Head of caudate nucleus (tissue), 42 donors: Measurements from ENCODE around the gene CARNS1.

Experiments
- DNase-seq, 42 donors: peaks; one replicate each; pipeline versions ENCODE4 v3.0.0 to v3.0.0-alpha.2; 2020 to 2021; ENCODE audit warnings: mixed read lengths in 7 of 42
- intact Hi-C: fragments of 100-400 bp; cut with DNase I; formaldehyde crosslinking; loops from one replicate; pipeline ENCODE4 v1.15.0; 2022

CARNS1 gene

GRCh38 chr11:67373648-67374570 is 41.6 kb upstream of the CARNS1 start:
- peak in 24 of 42 donors; percentile 31 to 84 (median 52) for DNase-seq
- intact Hi-C loops: loop anchor here (10.0 kb wide), 1 partner anchor 109 kb away; the partner anchor contains the start of gene GRK2

DNA sequence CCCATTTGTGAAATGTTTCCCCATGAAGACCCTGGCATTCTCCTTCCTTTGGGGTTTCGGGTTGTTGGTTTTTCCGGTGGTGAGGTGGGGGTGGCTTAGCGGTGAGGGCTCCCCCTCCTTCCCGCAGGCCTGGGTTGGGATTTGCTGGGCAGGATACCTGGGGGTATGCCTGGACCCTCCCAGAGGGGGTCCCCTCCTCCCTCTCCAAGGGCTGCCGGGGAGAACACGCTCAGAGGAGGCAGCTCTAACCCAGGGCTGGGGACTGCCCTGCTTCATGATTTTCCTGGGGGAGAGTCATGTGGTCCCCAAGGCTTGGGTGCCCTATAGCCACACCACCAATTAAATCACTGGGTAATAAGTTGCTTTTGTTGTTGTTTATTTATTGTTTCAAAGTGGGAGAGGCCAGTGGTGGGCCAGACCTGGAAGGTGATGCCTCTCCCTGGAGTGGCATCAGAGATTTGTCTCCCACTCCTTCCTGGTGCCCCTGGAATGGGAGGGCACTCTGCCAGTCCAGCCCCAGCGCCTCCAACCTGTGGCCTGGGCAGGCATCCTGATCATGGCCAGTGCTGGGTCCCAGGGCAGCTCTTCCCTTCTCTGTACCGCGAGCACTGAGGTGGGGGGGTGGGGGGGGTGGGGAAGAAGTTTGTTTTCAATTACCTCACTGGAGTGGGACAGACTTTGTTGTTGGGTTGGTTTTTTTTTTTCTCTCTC is 40.8 kb upstream of the CARNS1 start:
- intact Hi-C loops: loop anchor here (10.0 kb wide), 1 partner anchor 110 kb away; the partner anchor contains the start of gene GRK2

GRCh38 chr11:67375320-67376055 is 40.0 kb upstream of the CARNS1 start:
- intact Hi-C loops: loop anchor here (10.0 kb wide), 1 partner anchor 111 kb away; the partner anchor contains the start of gene GRK2
- DNase-seq: no peak

More for the DNA sequence above, 40.8 kb upstream of the CARNS1 start:
- no peak for DNase-seq

DNA sequence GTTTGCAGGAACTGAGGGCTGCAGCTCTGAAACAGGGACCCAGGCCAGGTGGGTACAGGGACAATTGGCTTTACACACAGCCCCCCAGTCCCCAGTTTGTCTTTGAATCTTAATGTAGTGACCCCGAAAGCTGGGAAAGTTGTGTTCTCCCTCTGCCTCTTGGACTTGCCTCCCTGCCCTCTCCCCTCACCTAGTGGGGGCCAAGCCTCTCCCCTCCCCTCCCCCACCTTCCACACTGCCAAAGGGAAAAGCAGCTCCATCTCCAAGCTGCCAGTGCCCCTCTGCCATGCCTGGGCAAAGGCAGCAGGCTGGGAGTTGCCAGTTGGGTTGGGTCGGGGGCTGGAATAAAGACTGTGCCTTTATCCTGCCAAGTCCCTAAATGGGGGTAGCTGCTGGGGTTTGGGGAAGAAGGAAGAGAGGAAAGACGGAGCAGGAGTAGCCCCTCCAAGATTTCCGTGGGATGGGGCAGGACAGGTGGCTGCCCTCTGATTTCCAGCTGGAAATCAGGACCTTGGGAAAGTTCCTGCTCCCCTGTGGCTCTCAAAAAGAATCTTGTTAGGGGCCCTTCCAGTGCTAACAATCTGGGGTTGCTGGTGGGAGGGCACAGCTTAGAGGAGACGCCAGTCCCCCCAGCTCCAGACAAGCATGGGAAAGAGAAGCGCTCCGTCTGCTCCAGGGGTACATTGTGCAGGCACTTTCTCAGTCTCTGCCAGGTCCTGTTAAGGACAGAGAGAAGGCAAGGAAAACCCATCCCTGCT is 39.2 kb upstream of the CARNS1 start:
- DNase-seq: no peak
- intact Hi-C loops: loop anchor here (10.0 kb wide), 1 partner anchor 111 kb away; the partner anchor contains the start of gene GRK2

- DNase-seq: no peak
- intact Hi-C loops: loop anchor here (10.0 kb wide), 1 partner anchor 112 kb away; the partner anchor contains the start of gene GRK2
These were observed 38.3 kb upstream of the CARNS1 start for GRCh38 chr11:67376873-67377808.

DNA sequence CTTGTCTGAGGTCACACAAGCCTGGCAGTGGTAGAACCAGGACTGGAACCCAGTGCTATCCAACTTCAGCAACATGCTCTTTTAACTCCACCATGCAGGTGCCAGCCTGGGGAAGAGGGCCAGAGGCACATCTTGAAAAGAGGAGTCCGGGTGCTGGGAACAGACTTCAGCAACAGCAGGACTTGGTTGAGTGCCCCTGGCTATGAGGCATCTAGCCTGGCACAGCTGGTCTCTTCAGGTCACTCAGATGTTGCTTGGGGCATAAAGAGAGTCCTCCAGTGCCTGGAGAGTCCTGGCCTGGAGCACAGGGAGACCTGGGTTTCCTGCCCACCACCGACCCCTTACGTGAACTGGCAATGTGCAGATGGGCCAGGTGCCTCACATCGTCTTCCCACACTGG is 36.9 kb upstream of the CARNS1 start:
- no peak for DNase-seq
- intact Hi-C loops: loop anchor here (2.0 to 10.0 kb wide), 2 partner anchors 22 to 114 kb away; partner anchors contain the start of gene GRK2

DNA sequence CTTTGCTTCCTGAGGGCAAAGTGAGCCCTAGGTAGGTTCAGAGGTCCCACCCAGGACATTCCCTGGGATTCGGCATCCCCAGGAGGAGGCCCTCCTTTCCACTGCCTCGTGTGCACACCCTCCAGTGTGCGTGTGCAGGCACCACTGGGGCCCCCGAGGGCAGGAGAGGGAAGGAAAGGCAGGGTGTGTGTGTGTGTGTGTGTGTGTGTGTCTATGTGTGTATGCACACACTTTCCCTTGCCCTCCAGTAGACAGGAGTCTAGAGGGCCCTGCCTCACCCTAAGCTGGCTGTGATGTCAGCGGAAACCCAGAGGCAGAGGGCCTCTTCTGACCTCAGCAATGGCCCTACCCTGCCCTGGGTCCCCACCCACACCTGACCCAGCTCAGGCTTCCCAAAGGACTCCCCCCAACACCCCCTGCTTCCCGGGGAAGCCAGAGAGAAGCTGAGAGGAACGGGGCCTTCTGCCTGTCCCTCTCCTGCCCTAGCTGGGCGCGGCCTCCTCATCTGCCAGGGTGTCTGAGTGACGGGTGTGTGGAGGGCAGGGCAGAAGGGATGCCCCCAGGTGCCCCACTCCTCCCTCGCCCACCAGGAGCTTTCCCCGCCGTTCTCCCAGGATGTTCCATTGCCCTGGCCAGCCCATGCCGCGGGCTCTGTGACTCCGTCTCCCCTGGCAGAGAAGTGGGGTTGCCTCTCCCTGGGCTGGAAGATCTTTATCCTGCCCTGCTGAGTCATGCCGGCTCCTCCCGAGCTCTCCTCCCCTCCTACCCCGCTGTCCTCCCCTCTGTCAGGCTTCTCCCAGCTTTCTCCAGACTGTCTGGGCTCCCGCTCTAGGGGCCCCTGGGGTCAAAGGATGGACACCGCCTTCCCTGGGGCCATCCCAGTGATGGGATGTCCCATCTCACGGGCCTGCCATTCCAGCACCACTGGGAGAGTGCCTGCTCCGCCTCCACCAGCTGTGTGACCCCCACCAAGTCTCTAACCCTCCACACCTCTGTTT is 36.1 kb upstream of the CARNS1 start:
- intact Hi-C loops: loop anchor here (2.0 to 10.0 kb wide), 2 partner anchors 23 to 115 kb away; partner anchors contain the start of gene GRK2
- no peak for DNase-seq

DNA sequence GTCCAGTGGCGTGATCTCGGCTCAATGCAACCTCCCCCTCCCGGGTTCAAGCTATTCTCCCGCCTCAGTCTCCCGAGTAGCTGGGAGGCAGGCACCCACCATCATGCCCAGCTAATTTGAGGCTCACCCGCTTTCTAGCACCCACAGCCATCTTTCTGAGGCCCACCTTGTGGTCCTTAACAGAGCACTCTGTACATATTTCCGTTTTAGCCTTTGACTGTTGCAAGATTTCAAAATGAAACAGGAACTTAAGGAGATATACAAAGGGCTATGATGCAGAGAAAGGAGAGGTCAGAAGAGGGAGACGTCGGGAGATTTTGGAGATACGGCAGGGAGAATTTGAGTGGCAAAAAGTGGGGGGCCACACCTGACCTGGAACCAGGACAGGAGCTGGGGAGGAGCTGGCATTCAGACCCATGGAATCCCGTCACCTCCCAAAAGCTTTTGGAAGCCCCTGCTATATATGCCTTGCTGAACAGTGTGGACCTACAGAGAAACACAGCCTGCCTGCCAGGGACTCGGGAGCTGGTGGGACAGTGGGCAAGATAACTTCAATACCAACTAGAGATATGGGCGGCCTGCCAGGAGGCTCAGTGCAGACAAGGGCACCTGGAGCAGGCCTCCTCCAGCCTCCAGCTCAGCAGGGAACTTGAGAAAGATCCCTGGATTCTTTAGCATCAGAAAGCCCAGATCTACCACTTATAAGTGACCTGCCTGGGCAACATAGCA is 34.1 kb upstream of the CARNS1 start:
- no peak for DNase-seq
- intact Hi-C loops: no loop called here

DNA sequence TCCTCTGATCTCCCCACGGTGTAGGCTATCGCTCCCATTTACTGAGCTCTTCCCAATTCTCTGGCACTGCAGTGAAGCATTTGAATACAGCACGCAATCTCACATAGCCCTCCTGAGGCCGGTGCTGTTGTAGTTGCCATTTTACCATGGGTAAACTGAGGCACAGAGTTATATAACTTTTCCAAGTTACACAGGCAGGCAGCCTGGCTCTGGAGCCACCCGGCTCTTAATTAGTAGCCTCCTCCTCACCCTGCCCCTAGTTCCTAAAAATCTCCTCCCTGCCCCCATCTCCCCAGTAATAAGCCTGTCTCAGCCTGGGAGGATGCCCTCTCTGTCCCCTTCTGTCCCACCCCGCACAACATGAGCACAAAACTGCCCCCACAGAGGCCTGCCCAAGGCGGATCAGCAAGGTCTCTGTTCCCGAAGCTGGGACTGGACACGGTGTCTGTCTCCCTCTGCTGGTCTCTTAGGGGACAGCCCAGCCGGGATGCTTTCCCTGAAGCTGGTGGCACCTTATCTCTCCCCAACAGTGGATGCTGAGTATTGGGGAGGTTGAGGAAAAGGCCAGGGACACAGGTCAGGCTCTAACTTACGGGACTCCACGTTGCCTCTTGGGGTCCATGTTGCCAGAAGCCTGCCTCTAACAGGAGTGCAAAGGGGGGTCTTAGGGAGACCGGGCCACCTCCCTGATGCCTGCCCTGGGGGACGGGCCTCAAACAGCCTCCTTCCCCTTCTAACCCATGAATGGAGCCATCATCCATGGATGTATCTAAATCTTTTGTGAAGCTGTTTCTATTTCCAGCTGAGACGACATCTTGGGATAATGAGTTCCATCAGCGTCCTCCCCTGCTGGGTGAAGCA is 33.0 kb upstream of the CARNS1 start:
- peak; percentile 59 to 93 (median 86) for DNase-seq
- intact Hi-C loops: no loop called here

GRCh38 chr11:67384851-67385366 is 30.6 kb upstream of the CARNS1 start:
- intact Hi-C loops: no loop called here
- DNase-seq: peak in 12 of 42 donors; percentile 43 to 78 (median 60)

DNA sequence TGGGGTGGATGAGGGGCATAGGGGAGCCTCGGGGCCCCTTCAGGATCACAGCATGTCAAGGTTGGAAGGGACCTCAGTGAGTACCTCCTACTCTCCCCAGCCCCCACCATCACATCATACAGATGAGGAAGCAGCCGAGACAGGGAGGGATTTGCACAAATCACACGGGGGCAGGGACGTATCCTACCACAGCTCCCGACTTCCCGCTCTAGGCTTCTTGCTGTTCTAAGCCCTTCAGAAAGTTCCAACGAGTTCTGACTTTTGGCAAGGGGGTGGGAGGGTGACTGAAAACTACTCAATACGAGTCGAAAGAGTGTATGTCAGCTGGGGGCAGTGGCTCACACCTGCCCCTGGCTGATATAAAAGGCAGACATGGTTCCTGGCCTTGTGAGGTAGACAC is 28.4 kb upstream of the CARNS1 start:
- intact Hi-C loops: no loop called here
- DNase-seq: peak in 1 of 42 donors; percentile 8

DNA sequence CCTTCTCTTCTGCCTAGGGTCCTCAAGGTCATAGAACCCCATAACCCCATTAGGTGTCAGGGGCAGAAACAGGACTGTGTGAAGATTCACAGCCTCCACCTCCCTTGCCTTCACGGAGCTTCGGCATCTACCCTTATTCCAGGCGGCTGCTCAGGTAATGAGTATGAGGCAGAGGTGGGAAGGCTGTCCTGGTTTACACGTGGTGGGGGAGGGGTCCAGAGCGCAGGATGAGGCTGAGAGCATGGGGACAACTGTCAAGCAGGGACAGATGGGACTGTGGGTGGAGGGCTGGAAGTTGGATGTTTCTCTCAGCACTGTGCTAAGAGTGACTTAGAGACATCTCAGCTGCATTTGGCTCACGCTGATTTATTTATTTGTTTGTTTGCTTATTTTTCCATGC is 28.0 kb upstream of the CARNS1 start:
- DNase-seq: no peak
- intact Hi-C loops: no loop called here

GRCh38 chr11:67389477-67389876 is 26.0 kb upstream of the CARNS1 start:
- intact Hi-C loops: no loop called here
- peak in 2 of 42 donors; percentile 48 to 70 for DNase-seq

GRCh38 chr11:67390947-67391303 is 24.6 kb upstream of the CARNS1 start:
- intact Hi-C loops: loop anchor here (5.0 kb wide), 2 partner anchors 39 to 116 kb away; partner anchors contain the start of genes CDK2AP2, PITPNM1 and POLD4
- no peak for DNase-seq
